Endodermal cell (in vitro differentiated cells): Measurements from ENCODE around the gene PSTPIP2. TPM values are rescaled to one million over a fixed set of nuclear protein-coding genes. Genes with fewer than 3 reads are reported as not detected.
A peak's percentile ranks its signal among the peaks of the same experiment; 100 is the strongest.

Source experiments
- DNase-seq: peaks from one replicate; pipeline ENCODE4 v3.0.0-alpha.2; 2017
- H3K27ac ChIP-seq: 2 replicates; pipeline ENCODE4 v1.5.1; 2013; ENCODE audit warnings: mild to moderate bottlenecking, low read depth, low read length, moderate library complexity
- H3K27me3 ChIP-seq: 2 replicates; pipeline ENCODE4 v1.6.1; 2013; ENCODE audit warnings: mild to moderate bottlenecking, low read length, moderate library complexity; ENCODE audit not compliant: insufficient read depth, control insufficient read depth, poor library complexity, severe bottlenecking
- H3K36me3 ChIP-seq: 2 replicates; pipeline ENCODE4 v1.7.0; 2013; ENCODE audit warnings: mild to moderate bottlenecking, low read length, moderate library complexity; ENCODE audit not compliant: control insufficient read depth, insufficient read depth
- H3K4me1 ChIP-seq: one replicate; pipeline ENCODE4 v1.7.0; 2013; ENCODE audit warnings: low read length; ENCODE audit not compliant: control insufficient read depth, insufficient read depth
- H3K4me3 ChIP-seq: 2 replicates; pipeline ENCODE4 v1.5.1; 2013; ENCODE audit warnings: mild to moderate bottlenecking, low read length, moderate library complexity
- H3K9ac ChIP-seq: 2 replicates; pipeline ENCODE4 v1.6.1; 2013; ENCODE audit warnings: mild to moderate bottlenecking, low read length, moderate library complexity; ENCODE audit not compliant: poor library complexity, severe bottlenecking; ENCODE audit errors: extremely low read depth
- H3K9me3 ChIP-seq: 2 replicates; pipeline ENCODE4 v1.6.1; 2013; ENCODE audit warnings: mild to moderate bottlenecking, low read length, moderate library complexity; ENCODE audit not compliant: control insufficient read depth
- H3K27ac Mint-ChIP-seq: 2 replicates; pipeline ENCODE4 v1.8.0; 2020; ENCODE audit warnings: mixed read lengths
- H3K27me3 Mint-ChIP-seq: 2 replicates; pipeline ENCODE4 v1.8.0; 2021; ENCODE audit warnings: mild to moderate bottlenecking, mixed read lengths; ENCODE audit not compliant: insufficient read depth
- H3K36me3 Mint-ChIP-seq: 2 replicates; pipeline ENCODE4 v1.8.0; 2020; ENCODE audit warnings: low read depth, mixed read lengths
- H3K4me1 Mint-ChIP-seq: 2 replicates; pipeline ENCODE4 v1.8.0; 2020; ENCODE audit warnings: mixed read lengths
- H3K4me3 Mint-ChIP-seq: 2 replicates; pipeline ENCODE4 v1.8.0; 2020; ENCODE audit warnings: mild to moderate bottlenecking, moderate library complexity, mixed read lengths
- H3K9me3 Mint-ChIP-seq: 2 replicates; pipeline ENCODE4 v1.8.0; 2020; ENCODE audit warnings: mild to moderate bottlenecking, mixed read lengths
- CTCF ChIP-seq: fragments of 200-600 bp; sonication (generic); conservative IDR thresholded peaks from 2 replicates; pipeline ENCODE4 v1.5.0; 2021; ENCODE audit warnings: antibody characterized with exemption, mild to moderate bottlenecking
- whole genome bisulfite sequencing, 2 experiments: methylation state at CpG; one replicate each; pipeline versions ENCODE4 v1.1.5 to v1.1.7; 2013; ENCODE audit warnings: missing lambda C conversion rate in 2 of 2, mixed read lengths in 1 of 2; ENCODE audit not compliant: insufficient coverage in 1 of 2, insufficient read length in 1 of 2; 5-methylcytosine and 5-hydroxymethylcytosine counted together
- total RNA-seq, 2 donors: library from RNA; stranded (reverse); fragmentation: NEBNext Ultra II Directional in 1 of 2; extraction: Animal tissue kit (Norgen Biotek cat#: 25700) in 1 of 2; gene quantifications; 2 replicates in 1 of 2; 3 replicates in 1 of 2; pipeline ENCODE4 v1.2.1, GENCODE V29; 2021

The PSTPIP2 gene
- total RNA-seq, 2 donors from 2014 or later = 10.6 to 10.8 TPM

- Histone ChIP-seq H3K9ac (no peak overlapping the region), H3K4me1 (no peaks in the 10 kb centered on the region), H3K9me3 (peaks cover 8% of the 10 kb centered on the region), H3K27ac (no peak overlapping the region), H3K27me3 (peaks cover 29% of the 10 kb centered on the region), H3K4me3 (peak overlapping the region; percentile 69), H3K36me3 (no peaks in the 10 kb centered on the region)
- TF ChIP-seq CTCF = no peak
- Mint-ChIP-seq H3K27me3 (peaks cover 50% of the 10 kb centered on the region), H3K36me3 (no peaks in the 10 kb centered on the region), H3K27ac (no peak overlapping the region), H3K4me1 (peaks cover 1% of the 10 kb centered on the region), H3K4me3 (peak overlapping the region; percentile 61), H3K9me3 (peaks cover 4% of the 10 kb centered on the region)
- DNase-seq = no peak
- WGBS, 2 experiments = 73 to 86% methylated on average over 7 of the region's 7 CpGs
Observed at GRCh38 chr18:46028536-46028891, 43.5 kb downstream of the PSTPIP2 start.

- Histone ChIP-seq H3K4me3 (no peak overlapping the region), H3K27ac (no peak overlapping the region), H3K27me3 (no peaks in the 10 kb centered on the region), H3K4me1 (no peaks in the 10 kb centered on the region), H3K9ac (no peak overlapping the region), H3K36me3 (no peaks in the 10 kb centered on the region), H3K9me3 (no peaks in the 10 kb centered on the region)
- H3K27me3 Mint-ChIP-seq = peaks cover 6% of the 10 kb centered on the region
- no peaks in the 10 kb centered on the region for H3K4me1 Mint-ChIP-seq
- TF ChIP-seq CTCF = no peak
- no peak overlapping the region for H3K27ac Mint-ChIP-seq
- no peak overlapping the region for H3K4me3 Mint-ChIP-seq
- WGBS, 2 experiments = 88 to 97% methylated on average over 3 of the region's 3 CpGs
- DNase-seq = no peak
- H3K9me3 Mint-ChIP-seq = no peaks in the 10 kb centered on the region
- H3K36me3 Mint-ChIP-seq = peaks cover 2% of the 10 kb centered on the region
Observed at GRCh38 chr18:46019936-46020335, 52.1 kb downstream of the PSTPIP2 start.

- no peak overlapping the region for H3K9ac ChIP-seq
- Mint-ChIP-seq H3K4me3 (no peak overlapping the region), H3K36me3 (no peaks in the 10 kb centered on the region), H3K4me1 (no peaks in the 10 kb centered on the region), H3K27ac (no peak overlapping the region), H3K27me3 (no peaks in the 10 kb centered on the region), H3K9me3 (no peaks in the 10 kb centered on the region)
- no peak overlapping the region for H3K4me3 ChIP-seq
- peaks cover 5% of the 10 kb centered on the region for H3K36me3 ChIP-seq
- H3K27me3 ChIP-seq = no peaks in the 10 kb centered on the region
- WGBS, 2 experiments = 78 to 89% methylated on average over 4 to 5 of the region's 5 CpGs
- no peak overlapping the region for H3K27ac ChIP-seq
- H3K4me1 ChIP-seq = no peaks in the 10 kb centered on the region
- DNase-seq = no peak
- no peak for TF ChIP-seq CTCF
- H3K9me3 ChIP-seq = no peaks in the 10 kb centered on the region
Observed at GRCh38 chr18:46013484-46014189, 58.4 kb downstream of the PSTPIP2 start.
